Large intestine (tissue), 3 donors: ENCODE measurements around the gene HPSE2. TPM values are rescaled to one million over a fixed set of nuclear protein-coding genes. Genes with fewer than 3 reads are reported as not detected.
A peak's percentile ranks its signal among the peaks of the same experiment; 100 is the strongest.

Experiments used
- DNase-seq, 2 donors: peaks; one replicate each; pipeline versions ENCODE4 v3.0.0 to v3.0.0-alpha.2; 2013
- H3K27ac ChIP-seq: one replicate; pipeline ENCODE4 v1.5.1; 2013; ENCODE audit warnings: low read length
- H3K27me3 ChIP-seq: 2 replicates; pipeline ENCODE4 v1.6.1; 2013; ENCODE audit warnings: low read length; ENCODE audit not compliant: control insufficient read depth, insufficient read depth
- H3K36me3 ChIP-seq: 2 replicates; pipeline ENCODE4 v1.6.1; 2013; ENCODE audit warnings: low read length; ENCODE audit not compliant: control insufficient read depth, insufficient read depth
- H3K4me1 ChIP-seq: one replicate; pipeline ENCODE4 v1.6.1; 2013; ENCODE audit warnings: low read length; ENCODE audit not compliant: control insufficient read depth, insufficient read depth
- H3K4me3 ChIP-seq: one replicate; pipeline ENCODE4 v1.5.1; 2013; ENCODE audit warnings: low read length
- H3K9me3 ChIP-seq: one replicate; pipeline ENCODE4 v1.6.1; 2013; ENCODE audit warnings: mild to moderate bottlenecking, low read depth, low read length, moderate library complexity; ENCODE audit not compliant: control insufficient read depth
- WGBS: methylation state at CpG from one replicate; pipeline ENCODE4 v1.1.5; 2013; ENCODE audit warnings: low lambda C conversion rate; ENCODE audit not compliant: insufficient coverage; 5-methylcytosine and 5-hydroxymethylcytosine counted together
- polyA plus RNA-seq: library from polyadenylated mRNA; unstranded; fragments of 120-200 nt; gene quantifications from one replicate; pipeline ENCODE4 v1.2.1, GENCODE V29; 2013

Gene HPSE2
- polyA plus RNA-seq, 1 donor: 6.9 TPM

- Histone ChIP-seq H3K4me1 (peaks cover 9% of the 10 kb centered on the region), H3K4me3 (no peak overlapping the region), H3K9me3 (no peaks in the 10 kb centered on the region), H3K27ac (peak overlapping the region; percentile 59), H3K36me3 (no peaks in the 10 kb centered on the region), H3K27me3 (no peaks in the 10 kb centered on the region)
- no CpG with 5 or more reads among the region's 3 CpGs for WGBS
- peak; percentile 92 to 96 for DNase-seq
These were observed 774.7 kb downstream of the HPSE2 start for GRCh38 chr10:98460837-98461499.

DNA sequence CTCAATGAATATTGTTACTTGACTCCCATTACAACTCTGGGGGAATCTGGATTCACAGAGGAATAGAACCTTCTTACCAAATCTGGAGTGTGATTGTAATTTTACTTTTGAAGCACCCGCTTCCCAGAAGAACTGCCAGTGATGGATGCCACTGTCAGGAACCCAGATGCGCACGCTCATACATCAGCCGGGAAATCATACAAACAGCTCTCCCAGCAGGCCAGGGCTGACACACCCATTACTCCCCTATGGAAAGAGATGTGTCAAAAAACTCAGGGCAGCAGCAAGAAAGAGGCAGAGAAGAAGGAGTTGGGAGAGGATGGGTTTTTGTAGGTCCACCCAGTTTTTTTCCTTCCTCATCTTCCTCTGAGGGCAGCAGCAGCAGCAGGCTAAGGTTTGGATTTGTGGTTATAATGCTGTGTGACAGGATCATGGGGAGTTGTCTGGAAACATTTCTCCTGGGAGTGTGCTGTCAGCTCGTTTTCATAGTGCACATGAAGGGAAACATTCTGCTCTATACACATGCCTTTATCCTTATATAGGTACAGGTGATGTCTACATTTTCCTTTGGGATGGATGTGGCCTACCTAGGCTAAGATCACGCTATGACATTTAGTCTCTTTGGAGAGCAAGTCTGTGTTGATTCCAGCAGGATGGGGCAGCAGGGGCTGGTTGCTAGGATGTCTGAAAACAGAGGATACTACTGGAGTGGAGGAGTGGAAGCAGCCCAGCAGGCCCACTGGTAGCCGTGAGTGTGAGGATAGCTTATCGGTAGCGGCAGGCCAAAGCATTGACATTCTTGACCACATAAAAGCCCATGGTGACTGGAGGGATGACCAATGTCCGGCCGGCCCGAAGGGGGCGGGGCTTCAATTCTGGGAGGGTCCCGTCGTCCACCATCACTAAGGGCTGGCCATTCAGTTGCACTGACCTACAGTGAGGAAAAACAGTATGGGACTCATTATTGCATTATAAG is 776.6 kb downstream of the HPSE2 start:
- H3K27ac ChIP-seq: no peak overlapping the region
- WGBS: no CpG with 5 or more reads among the region's 15 CpGs
- H3K4me1 ChIP-seq: peaks cover 9% of the 10 kb centered on the region
- H3K36me3 ChIP-seq: no peaks in the 10 kb centered on the region
- H3K9me3 ChIP-seq: no peaks in the 10 kb centered on the region
- no peak for DNase-seq
- H3K27me3 ChIP-seq: no peaks in the 10 kb centered on the region
- no peak overlapping the region for H3K4me3 ChIP-seq

GRCh38 chr10:98457721-98458120 is 777.9 kb downstream of the HPSE2 start:
- WGBS: no CpG with 5 or more reads among the region's 8 CpGs
- Histone ChIP-seq H3K27ac (no peak overlapping the region), H3K27me3 (no peaks in the 10 kb centered on the region), H3K4me3 (no peak overlapping the region), H3K36me3 (no peaks in the 10 kb centered on the region), H3K9me3 (no peaks in the 10 kb centered on the region), H3K4me1 (peaks cover 9% of the 10 kb centered on the region)
- no peak for DNase-seq

DNA sequence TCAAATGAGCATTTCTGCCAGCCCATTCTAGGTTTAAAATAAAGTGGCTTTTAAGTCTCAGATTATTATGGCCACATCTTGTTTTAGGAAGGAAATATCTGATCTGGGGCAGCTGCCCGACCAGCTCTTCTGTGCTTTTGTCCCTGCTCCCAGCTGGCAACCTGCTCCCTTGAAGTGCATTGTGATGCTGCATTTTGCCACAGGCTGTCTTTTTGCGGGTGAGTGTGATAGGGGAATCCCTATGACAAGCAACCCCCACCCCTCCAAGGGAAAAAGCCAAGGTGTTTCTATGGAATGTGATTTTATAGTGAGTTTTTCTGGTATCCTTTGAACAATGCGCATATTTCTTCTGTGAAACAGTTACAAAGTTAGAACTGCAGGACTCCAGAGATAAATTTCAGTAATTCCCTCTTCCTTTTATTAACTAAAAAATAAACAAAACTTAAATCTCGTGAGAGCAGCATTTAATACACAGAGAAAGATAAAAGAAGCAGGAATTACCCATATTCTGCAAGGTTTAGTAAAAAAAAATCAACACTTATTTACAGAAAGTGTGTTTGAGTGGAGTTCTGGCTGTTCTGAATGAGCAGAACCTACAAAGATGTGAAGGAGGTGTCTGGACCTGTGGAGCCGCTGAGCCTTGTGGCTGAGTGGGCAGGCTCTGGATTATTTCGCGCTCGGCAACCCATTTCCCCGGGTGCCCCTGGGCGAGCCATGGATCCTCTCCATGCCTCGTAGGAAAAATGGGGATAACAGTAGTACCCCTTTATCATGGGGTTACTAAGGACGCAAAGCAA is 778.8 kb downstream of the HPSE2 start:
- Histone ChIP-seq H3K36me3 (no peaks in the 10 kb centered on the region), H3K4me1 (peaks cover 9% of the 10 kb centered on the region), H3K27me3 (no peaks in the 10 kb centered on the region), H3K27ac (no peak overlapping the region), H3K9me3 (no peaks in the 10 kb centered on the region), H3K4me3 (no peak overlapping the region)
- whole genome bisulfite sequencing: 40% methylated on average over 2 of the region's 12 CpGs
- DNase-seq: no peak

GRCh38 chr10:98456043-98456570 is 779.5 kb downstream of the HPSE2 start:
- Histone ChIP-seq H3K27ac (no peak overlapping the region), H3K4me1 (peaks cover 7% of the 10 kb centered on the region), H3K36me3 (no peaks in the 10 kb centered on the region), H3K4me3 (no peak overlapping the region), H3K9me3 (no peaks in the 10 kb centered on the region), H3K27me3 (no peaks in the 10 kb centered on the region)
- DNase-seq: no peak
- WGBS: no CpG with 5 or more reads among the region's 4 CpGs

- H3K9me3 ChIP-seq: no peaks in the 10 kb centered on the region
- WGBS: no CpG with 5 or more reads among the region's 2 CpGs
- H3K4me1 ChIP-seq: no peaks in the 10 kb centered on the region
- H3K27ac ChIP-seq: no peak overlapping the region
- no peak overlapping the region for H3K4me3 ChIP-seq
- no peaks in the 10 kb centered on the region for H3K36me3 ChIP-seq
- no peaks in the 10 kb centered on the region for H3K27me3 ChIP-seq
- DNase-seq: no peak
These were observed 781.9 kb downstream of the HPSE2 start for GRCh38 chr10:98453729-98454128.

GRCh38 chr10:98450618-98451017 is 785.0 kb downstream of the HPSE2 start:
- peak in 1 of 2 donors; percentile 37 for DNase-seq

GRCh38 chr10:98449287-98449686 is 786.4 kb downstream of the HPSE2 start:
- no peak overlapping the region for H3K27ac ChIP-seq
- peaks cover 12% of the 10 kb centered on the region for H3K36me3 ChIP-seq
- no peak for DNase-seq

More at GRCh38 chr10:98450618-98451017, 785.0 kb downstream of the HPSE2 start:
- no peak overlapping the region for H3K27ac ChIP-seq
- WGBS: no CpG with 5 or more reads among the region's 1 CpG
- H3K4me1 ChIP-seq: peaks cover 6% of the 10 kb centered on the region
- no peaks in the 10 kb centered on the region for H3K36me3 ChIP-seq
- H3K9me3 ChIP-seq: no peaks in the 10 kb centered on the region
- no peak overlapping the region for H3K4me3 ChIP-seq
- H3K27me3 ChIP-seq: no peaks in the 10 kb centered on the region

GRCh38 chr10:98446661-98447221 is 788.9 kb downstream of the HPSE2 start, which contains the start of gene HPS1:
Gene HPS1, minus strand, starts transcription at chr10:98446935. Its CDS starts 3,695 bp downstream, at chr10:98443240.
- H3K9me3 ChIP-seq: no peaks in the 10 kb centered on the region
- H3K4me3 ChIP-seq: peak within 1 kb of the TSS; percentile 98
- peaks cover 9% of the 10 kb centered on the region for H3K4me1 ChIP-seq
- DNase-seq: peak; percentile 65 to 78
- H3K27ac ChIP-seq: peak within 1 kb of the TSS; percentile 83
- peaks cover 34% of the 10 kb centered on the region for H3K36me3 ChIP-seq
- no peaks in the 10 kb centered on the region for H3K27me3 ChIP-seq
- no CpG with 5 or more reads among the region's 47 CpGs for WGBS

More at GRCh38 chr10:98449287-98449686, 786.4 kb downstream of the HPSE2 start:
- Histone ChIP-seq H3K4me3 (no peak overlapping the region), H3K27me3 (no peaks in the 10 kb centered on the region), H3K9me3 (no peaks in the 10 kb centered on the region), H3K4me1 (peaks cover 9% of the 10 kb centered on the region)
